Measurements from ENCODE around the gene THRB.

DNA sequence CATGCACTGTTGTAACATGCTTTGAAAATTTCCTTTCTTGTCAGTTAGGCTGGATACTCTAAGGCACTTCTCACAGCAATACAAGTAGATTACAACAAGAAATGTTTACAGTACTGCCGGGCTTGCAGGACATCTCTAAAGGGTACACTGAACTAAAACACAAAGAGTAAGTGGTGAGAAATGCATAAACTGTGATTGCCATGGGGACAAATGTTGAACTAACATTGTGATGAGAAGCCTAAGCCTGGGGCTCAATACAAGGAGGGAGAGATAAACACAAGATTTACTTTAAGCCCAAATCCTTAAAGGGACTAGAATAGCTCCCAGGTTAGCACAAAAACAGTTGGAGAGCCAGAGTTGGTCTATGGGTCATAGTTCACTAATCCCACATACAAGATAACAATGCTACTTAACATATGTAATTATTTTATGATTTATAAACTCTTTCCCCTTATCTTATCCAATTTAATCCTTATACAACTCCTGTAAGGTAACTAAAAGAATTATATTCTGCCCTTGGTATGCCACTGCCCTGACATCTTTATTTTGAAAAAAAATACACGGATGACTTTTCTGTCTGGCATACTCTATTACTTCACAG, 126.9 kb downstream of the THRB start:
- TF ChIP-seq, protein P1, sequence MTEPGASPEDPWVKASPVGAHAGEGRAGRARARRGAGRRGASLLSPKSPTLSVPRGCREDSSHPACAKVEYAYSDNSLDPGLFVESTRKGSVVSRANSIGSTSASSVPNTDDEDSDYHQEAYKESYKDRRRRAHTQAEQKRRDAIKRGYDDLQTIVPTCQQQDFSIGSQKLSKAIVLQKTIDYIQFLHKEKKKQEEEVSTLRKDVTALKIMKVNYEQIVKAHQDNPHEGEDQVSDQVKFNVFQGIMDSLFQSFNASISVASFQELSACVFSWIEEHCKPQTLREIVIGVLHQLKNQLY (CRISPR knock-in tag; IDR thresholded peaks at IDR 0.05), result no peak
- TF ChIP-seq MAX (CRISPR knock-in tag; IDR thresholded peaks at IDR 0.05) (no peak), TEAD4 (CRISPR knock-in tag; IDR thresholded peaks at IDR 0.05) (no peak), NFYB (CRISPR knock-in tag; conservative IDR thresholded peaks at IDR 0.05; ENCODE audit: low read depth) (no peak)
